ENCODE measurements around the gene DGUOK.

Gene DGUOK

GRCh38 chr2:73999881-74000597, 73.4 kb downstream of the DGUOK start:
- DNase-seq (ENCODE audit: low spot score) = no peak

GRCh38 chr2:74000666-74001065, 74.0 kb downstream of the DGUOK start:
- DNase-seq (ENCODE audit: low spot score) = no peak

DNA sequence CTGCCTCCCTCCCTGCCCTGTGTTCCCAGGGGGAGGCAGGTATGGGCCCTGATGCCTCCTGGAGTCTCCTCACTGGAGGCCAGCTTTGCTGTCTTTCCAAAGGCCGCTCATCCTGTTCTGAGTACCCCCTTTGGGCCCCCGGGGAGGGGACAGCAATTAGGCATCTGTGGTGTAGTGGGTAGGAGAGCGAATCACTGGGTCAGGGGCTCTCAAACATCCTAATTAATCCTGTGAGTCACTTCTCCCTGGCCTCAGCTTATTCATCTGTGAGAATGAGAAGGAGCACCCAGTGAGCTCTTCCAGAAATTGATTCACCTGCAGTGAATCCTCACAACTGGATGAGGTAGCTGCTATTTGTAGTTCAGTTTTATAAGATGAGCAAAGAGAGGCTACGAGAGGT, 74.4 kb downstream of the DGUOK start:
- no peak for DNase-seq (ENCODE audit: low spot score)

GRCh38 chr2:74001781-74002504, 75.3 kb downstream of the DGUOK start:
- DNase-seq (ENCODE audit: low spot score) = peak; percentile 33

- peak; percentile 52 for DNase-seq (ENCODE audit: low spot score)
Observed at GRCh38 chr2:74002505-74003421, 76.1 kb downstream of the DGUOK start.

DNA sequence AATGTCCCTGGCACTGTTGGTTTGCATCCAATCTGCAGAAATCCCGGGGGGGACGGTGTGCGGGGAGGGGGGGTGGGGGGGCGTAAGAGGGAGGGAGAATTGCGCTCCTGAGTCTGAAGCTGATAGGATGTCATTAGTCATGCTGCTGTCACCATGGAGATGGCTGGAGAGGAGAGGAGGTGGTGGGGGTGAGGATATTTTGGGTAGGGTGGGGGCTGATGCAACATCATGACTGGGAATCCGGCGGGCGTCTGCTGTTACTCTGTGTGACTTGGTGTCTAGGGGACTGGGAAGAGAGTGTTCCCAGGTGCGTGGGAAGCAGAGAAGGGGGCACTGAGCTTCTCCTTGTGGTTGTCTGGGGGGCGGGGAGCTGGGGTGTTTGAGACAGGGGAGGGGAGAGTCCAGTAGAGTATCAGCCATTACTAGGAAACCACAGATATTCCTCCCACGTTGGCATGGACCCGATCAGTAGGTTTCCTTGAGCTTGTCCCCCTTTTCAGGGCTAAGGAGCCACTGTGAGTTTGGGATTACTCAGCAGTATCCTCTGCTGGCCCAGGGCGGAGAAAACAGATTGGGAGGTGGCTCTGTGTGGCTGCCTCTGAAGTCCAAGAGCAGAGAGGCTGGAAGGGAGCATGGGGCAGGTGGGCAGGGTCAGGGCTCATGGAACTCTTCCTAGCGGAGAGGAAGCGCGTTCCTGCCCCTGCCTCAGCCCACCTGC, 77.0 kb downstream of the DGUOK start:
- DNase-seq (ENCODE audit: low spot score) = no peak

DNA sequence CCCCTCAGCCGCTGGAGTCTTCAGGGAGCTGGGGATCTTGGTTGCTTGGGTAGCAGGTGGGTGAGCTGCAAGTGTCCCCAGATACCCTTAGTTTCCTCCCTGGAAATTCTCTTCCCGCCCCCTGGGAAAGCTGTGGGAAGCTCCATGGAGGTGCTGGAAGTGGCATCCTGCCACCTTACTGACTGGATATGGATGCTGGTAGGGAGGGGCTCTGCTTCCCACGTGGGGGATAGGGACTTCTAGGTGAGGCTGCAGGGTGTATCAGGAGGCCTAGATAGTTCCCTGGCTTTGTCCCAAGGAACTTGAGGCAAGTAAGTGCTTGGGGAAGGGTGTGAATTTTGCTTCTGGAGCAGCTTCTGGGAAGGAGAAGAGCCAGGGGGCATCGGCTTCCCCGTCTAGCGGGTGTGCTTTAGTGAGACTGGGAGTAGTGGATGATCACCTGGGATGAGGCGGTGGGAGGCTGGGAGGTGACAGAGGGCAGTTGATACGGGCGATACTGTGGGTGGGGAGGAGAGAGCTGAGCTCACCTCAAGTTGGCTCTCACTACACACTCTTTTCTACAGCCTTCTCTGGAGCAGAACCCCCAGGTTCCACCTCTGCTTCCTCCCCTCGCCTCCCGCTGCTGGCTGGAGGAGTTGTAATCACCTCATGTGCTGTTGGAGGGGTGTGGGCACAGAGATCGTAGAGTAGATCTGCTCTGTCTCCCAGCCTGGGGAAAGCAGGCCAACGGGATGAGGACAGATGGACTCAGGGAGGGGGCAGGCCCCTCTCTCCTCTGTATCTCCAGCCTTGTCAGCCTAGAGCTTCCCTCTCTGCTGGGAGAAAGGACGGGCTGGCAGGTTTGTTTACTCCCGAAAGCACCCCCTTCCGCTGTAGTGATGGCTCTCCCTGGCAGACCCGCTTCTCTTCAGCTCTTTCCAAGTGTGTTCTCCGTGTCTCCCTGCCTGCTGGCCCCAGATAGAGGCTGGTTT, 77.8 kb downstream of the DGUOK start:
- DNase-seq (ENCODE audit: low spot score) = no peak

- DNase-seq (ENCODE audit: low spot score) = no peak
Observed at GRCh38 chr2:74005786-74006185, 79.1 kb downstream of the DGUOK start.

GRCh38 chr2:74006459-74006858, 79.8 kb downstream of the DGUOK start:
- DNase-seq (ENCODE audit: low spot score) = no peak

DNA sequence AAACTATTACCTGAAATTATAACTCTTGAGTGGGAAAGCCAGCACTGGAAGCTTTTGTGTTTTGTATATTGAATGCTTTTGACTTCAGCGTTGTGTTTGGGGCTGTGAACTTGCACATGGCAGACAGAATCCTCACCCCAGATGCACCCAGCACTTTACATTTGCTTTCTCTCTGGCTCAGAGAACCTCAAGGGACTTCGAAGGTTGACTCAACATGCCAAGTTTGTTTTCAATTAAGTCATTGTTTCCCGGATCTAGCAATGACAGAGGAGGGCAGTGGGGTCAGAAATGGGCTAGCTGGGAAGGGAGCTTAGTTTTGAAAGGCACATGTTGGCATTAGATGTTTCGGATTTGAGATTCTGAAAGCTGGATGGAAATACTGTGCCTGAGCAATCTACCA, 80.4 kb downstream of the DGUOK start:
- DNase-seq (ENCODE audit: low spot score) = no peak

DNA sequence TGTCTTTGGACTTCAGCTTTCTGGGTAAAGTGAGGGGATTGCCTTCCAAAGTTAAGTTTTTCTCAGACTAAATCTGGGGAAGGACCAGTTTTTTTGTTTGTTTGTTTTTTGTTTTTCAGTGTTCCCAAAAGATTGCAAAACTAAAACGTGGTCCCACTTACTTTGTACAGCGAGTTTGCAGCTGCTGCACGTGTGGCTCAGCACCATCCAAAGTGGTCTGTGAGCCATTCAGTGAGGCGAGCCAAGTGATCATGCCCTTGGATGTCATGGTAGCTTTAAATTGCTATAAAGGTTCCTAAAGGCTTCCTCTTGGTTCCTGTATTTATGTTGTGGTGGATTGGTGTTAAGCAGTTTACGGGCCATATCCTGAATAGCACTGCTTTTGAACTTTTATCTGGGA, 81.0 kb downstream of the DGUOK start:
- no peak for DNase-seq (ENCODE audit: low spot score)

Measured in NAMALWA (cell line).